HepG2 (cell line): ENCODE measurements around the gene RGS19. TPM values are rescaled to one million over a fixed set of nuclear protein-coding genes. Genes with fewer than 3 reads are reported as not detected.

Experiments used
- ARID2 ChIP-seq: sonication (generic); formaldehyde crosslinking; IDR thresholded peaks from 2 replicates; pipeline ENCODE4 v1.8.1; 2022; ENCODE audit warnings: mild to moderate bottlenecking, missing genetic modification reagents, borderline replicate concordance
- DMAP1 ChIP-seq: IDR thresholded peaks from 2 replicates; pipeline ENCODE4 v1.6.1; 2016
- E2F5 ChIP-seq: sonication (generic); formaldehyde crosslinking; conservative IDR thresholded peaks from 2 replicates; pipeline ENCODE4 v1.4.0; 2020; ENCODE audit warnings: missing genetic modification reagents
- GABPB1 ChIP-seq: IDR thresholded peaks from 2 replicates; pipeline ENCODE4 v1.6.1; 2016; ENCODE audit warnings: mild to moderate bottlenecking, missing genetic modification reagents, moderate library complexity, missing compliant biosample characterization
- GATAD2A ChIP-seq: IDR thresholded peaks from 2 replicates; pipeline ENCODE4 v1.6.1; 2016
- KDM1A ChIP-seq: IDR thresholded peaks from 2 replicates; pipeline ENCODE4 v1.6.1; 2016; ENCODE audit warnings: missing compliant biosample characterization
- KLF11 ChIP-seq: IDR thresholded peaks from 2 replicates; pipeline ENCODE4 v1.6.1; 2016; ENCODE audit warnings: missing compliant biosample characterization
- MED1 ChIP-seq: sonication (generic); formaldehyde crosslinking; IDR thresholded peaks from 2 replicates; pipeline ENCODE4 v1.4.0; 2020; ENCODE audit warnings: missing genetic modification reagents
- MIER3 ChIP-seq: IDR thresholded peaks from 2 replicates; pipeline ENCODE4 v1.6.1; 2016; ENCODE audit warnings: missing compliant biosample characterization, borderline replicate concordance
- MXD4 ChIP-seq: IDR thresholded peaks from 2 replicates; pipeline ENCODE4 v1.6.1; 2016; ENCODE audit warnings: mild to moderate bottlenecking, missing biosample characterization, missing genetic modification reagents
- NFIC ChIP-seq: IDR thresholded peaks from 2 replicates; pipeline ENCODE4 v1.6.1; 2012; ENCODE audit warnings: mild to moderate bottlenecking, low read length, inconsistent platforms
- PAWR ChIP-seq: sonication (generic); formaldehyde crosslinking; IDR thresholded peaks from 2 replicates; pipeline ENCODE4 v1.4.0; 2020; ENCODE audit warnings: missing genetic modification reagents, mild to moderate bottlenecking, borderline replicate concordance
- PRMT3 ChIP-seq: sonication (generic); formaldehyde crosslinking; IDR thresholded peaks from 2 replicates; pipeline ENCODE4 v1.8.1; 2022; ENCODE audit warnings: low read depth, mild to moderate bottlenecking, moderate library complexity, missing genetic modification reagents, borderline replicate concordance
- RBFOX2 ChIP-seq: fragments of 200-400 bp; formaldehyde crosslinking; IDR thresholded peaks from 2 replicates; pipeline ENCODE4 v1.6.1; 2017; ENCODE audit warnings: low read depth, mild to moderate bottlenecking, low read length
- SP1 ChIP-seq, 2 experiments: fragments of 450-650 bp in 1 of 2; sonication (generic) in 1 of 2; formaldehyde crosslinking in 1 of 2; IDR thresholded peaks; 2 replicates each; pipeline versions ENCODE4 v1.4.0 to v1.6.1; 2016 to 2020; ENCODE audit warnings: missing genetic modification reagents in 1 of 2
- STAT6 ChIP-seq: sonication (generic); formaldehyde crosslinking; IDR thresholded peaks from 2 replicates; pipeline ENCODE4 v1.4.0; 2020; ENCODE audit warnings: missing genetic modification reagents, mild to moderate bottlenecking, borderline replicate concordance
- ZC3H13 ChIP-seq: sonication (generic); formaldehyde crosslinking; IDR thresholded peaks from 2 replicates; pipeline ENCODE4 v1.8.1; 2023; ENCODE audit warnings: mild to moderate bottlenecking, missing genetic modification reagents, moderate library complexity
- ZFAT ChIP-seq: sonication (generic); formaldehyde crosslinking; conservative IDR thresholded peaks from 2 replicates; pipeline ENCODE4 v1.8.1; 2023; ENCODE audit warnings: missing genetic modification reagents, inconsistent platforms
- ZMYM3 ChIP-seq: sonication (generic); formaldehyde crosslinking; IDR thresholded peaks from 2 replicates; pipeline ENCODE4 v1.5.1; 2020; ENCODE audit warnings: mild to moderate bottlenecking, missing genetic modification reagents
- ZNF136 ChIP-seq: sonication (generic); formaldehyde crosslinking; IDR thresholded peaks from 2 replicates; pipeline ENCODE4 v1.8.1; 2022; ENCODE audit warnings: low read depth, mild to moderate bottlenecking, moderate library complexity, missing genetic modification reagents
- ZNF234 ChIP-seq: sonication (generic); formaldehyde crosslinking; conservative IDR thresholded peaks from 2 replicates; pipeline ENCODE4 v1.5.1; 2020; ENCODE audit warnings: mild to moderate bottlenecking, missing genetic modification reagents
- ZNF503 ChIP-seq: sonication (generic); formaldehyde crosslinking; IDR thresholded peaks from 2 replicates; pipeline ENCODE4 v1.4.0; 2020; ENCODE audit warnings: missing genetic modification reagents
- ZNF576 ChIP-seq: sonication (generic); formaldehyde crosslinking; IDR thresholded peaks from 2 replicates; pipeline ENCODE4 v1.4.0; 2020; ENCODE audit warnings: mild to moderate bottlenecking, missing genetic modification reagents
- ZNF772 ChIP-seq: sonication (generic); formaldehyde crosslinking; IDR thresholded peaks from 2 replicates; pipeline ENCODE4 v1.5.0; 2020; ENCODE audit warnings: mild to moderate bottlenecking, missing genetic modification reagents
- ZNF780A ChIP-seq: sonication (generic); formaldehyde crosslinking; IDR thresholded peaks from 2 replicates; pipeline ENCODE4 v1.8.0; 2022; ENCODE audit warnings: mild to moderate bottlenecking, missing genetic modification reagents, moderate library complexity
- polyA plus RNA-seq, 8 experiments: library from polyadenylated mRNA; depleted of rRNA in 3 of 8; stranded (reverse) in 7 of 8; unstranded in 1 of 8; fragments of >200 nt; fragmentation: Illumina TruSeq in 4 of 8; extraction: Trizol in 4 of 8; gene quantifications; 2 replicates each; pipeline versions ENCODE4 v1.2.1 to v1.2.3, GENCODE V29; 2011 to 2016; ENCODE audit warnings: low read depth in 4 of 8, missing spikeins in 1 of 8, mixed read lengths in 1 of 8; ENCODE audit not compliant: insufficient read depth in 1 of 8
- total RNA-seq, 5 experiments: library from RNA; depleted of rRNA; stranded (reverse); fragments of >200 nt; fragmentation: Illumina TruSeq; extraction: Trizol; gene quantifications; 2 replicates each; pipeline ENCODE4 v1.2.3, GENCODE V29; 2016; ENCODE audit warnings: low read depth in 1 of 5

Gene RGS19
- total and polyA plus RNA-seq, 2 of the 13 experiments (the other 11 are each of a cell fraction or from before 2014, with no cell fraction given) = 10.7 to 11.9 TPM

- TF ChIP-seq E2F5 (CRISPR knock-in tag) (no peak), ZNF503 (no peak; the same call in 1 of the 2 replicates), DMAP1 (CRISPR knock-in tag) (peak; percentile 36; the same call in 1 of the 2 replicates), ZNF772 (CRISPR knock-in tag) (peak; percentile 64; the same call in 1 of the 2 replicates), ZFAT (no peak), KDM1A (no peak), NFIC (no peak), KLF11 (CRISPR knock-in tag) (no peak; the same call in 1 of the 2 replicates), MXD4 (CRISPR knock-in tag) (0 out of 2 replicates have a peak, but pooled peaks have one; percentile 41), ZNF576 (no peak), PRMT3 (CRISPR knock-in tag) (no peak), MED1 (CRISPR knock-in tag) (peak; percentile 32; the same call in 1 of the 2 replicates), ZNF136 (CRISPR knock-in tag) (no peak), MIER3 (CRISPR knock-in tag) (no peak), GATAD2A (CRISPR knock-in tag) (no peak), ZMYM3 (no peak), ZC3H13 (CRISPR knock-in tag) (peak; percentile 71), RBFOX2 (peak; percentile 93), ARID2 (CRISPR knock-in tag) (no peak), SP1 (IDR thresholded peaks at IDR 0.05) (no peak), SP1 (CRISPR knock-in tag; IDR thresholded peaks at IDR 0.05) (peak; percentile 36; the same call in 1 of the 2 replicates), PAWR (no peak), ZNF234 (peak; percentile 85; the same call in 1 of the 2 replicates), STAT6 (CRISPR knock-in tag) (no peak), GABPB1 (CRISPR knock-in tag) (peak; percentile 88), ZNF780A (0 out of 2 replicates have a peak, but pooled peaks have one; percentile 5)
Measured at GRCh38 chr20:64042054-64042781, 37.1 kb downstream of the RGS19 start (continued).
